KMS-11 (cell line): Measurements from ENCODE around the gene NPAS2.

Experiments used
- H2AFZ ChIP-seq: fragments of 200-600 bp; sonication (generic); 2 replicates; pipeline ENCODE4 v1.6.1; 2016; ENCODE audit warnings: antibody characterized with exemption, mixed run types, low read depth
- H3K27ac ChIP-seq: fragments of 200-600 bp; sonication (generic); 2 replicates; pipeline ENCODE4 v1.6.1; 2016; ENCODE audit warnings: mild to moderate bottlenecking, mixed run types
- H3K27me3 ChIP-seq: fragments of 200-600 bp; sonication (generic); 2 replicates; pipeline ENCODE4 v1.6.1; 2017; ENCODE audit warnings: mild to moderate bottlenecking, low read depth, mixed run types, moderate library complexity; ENCODE audit not compliant: insufficient read depth
- H3K36me3 ChIP-seq: fragments of 200-600 bp; sonication (generic); 2 replicates; pipeline ENCODE4 v1.6.1; 2017; ENCODE audit warnings: mild to moderate bottlenecking, mixed run types; ENCODE audit not compliant: insufficient read depth
- H3K4me1 ChIP-seq: fragments of 200-600 bp; sonication (generic); 2 replicates; pipeline ENCODE4 v1.6.1; 2016; ENCODE audit warnings: mild to moderate bottlenecking, low read depth, mixed run types; ENCODE audit not compliant: poor library complexity, severe bottlenecking
- H3K4me2 ChIP-seq: fragments of 200-600 bp; sonication (generic); 2 replicates; pipeline ENCODE4 v1.7.0; 2016; ENCODE audit warnings: mild to moderate bottlenecking, mixed run types
- H3K4me3 ChIP-seq: fragments of 200-600 bp; sonication (generic); IDR thresholded peaks from 2 replicates; pipeline ENCODE4 v1.6.1; 2017; ENCODE audit warnings: low read depth, low read length, mixed read lengths; ENCODE audit not compliant: insufficient read depth
- H3K79me2 ChIP-seq: fragments of 200-600 bp; sonication (generic); 2 replicates; pipeline ENCODE4 v1.6.1; 2016; ENCODE audit warnings: low read depth, mixed run types; ENCODE audit not compliant: insufficient read depth
- H3K9ac ChIP-seq: fragments of 200-600 bp; sonication (generic); 2 replicates; pipeline ENCODE4 v1.6.1; 2016; ENCODE audit warnings: mild to moderate bottlenecking, mixed run types
- H4K20me1 ChIP-seq: fragments of 200-600 bp; sonication (generic); 2 replicates; pipeline ENCODE4 v1.6.1; 2016; ENCODE audit warnings: mild to moderate bottlenecking, mixed run types; ENCODE audit not compliant: insufficient read depth
- CTCF ChIP-seq: fragments of 200-600 bp; sonication (generic); conservative IDR thresholded peaks from 2 replicates; pipeline ENCODE4 v1.6.1; 2017; ENCODE audit warnings: low read depth, mild to moderate bottlenecking, antibody characterized with exemption, low read length, moderate library complexity, mixed read lengths

NPAS2 gene

GRCh38 chr2:100940766-100941645 lies 121.1 kb downstream of the NPAS2 start:
- H2AFZ ChIP-seq = no peak overlapping the region
- H3K4me1 ChIP-seq = no peaks in the 10 kb centered on the region
- H3K27ac ChIP-seq = no peak overlapping the region
- H3K27me3 ChIP-seq = no peaks in the 10 kb centered on the region
- H3K4me2 ChIP-seq = no peak overlapping the region
- TF ChIP-seq CTCF = no peak
- H4K20me1 ChIP-seq = no peaks in the 10 kb centered on the region
- H3K79me2 ChIP-seq = no peaks in the 10 kb centered on the region
- H3K4me3 ChIP-seq = no peak overlapping the region
- H3K9ac ChIP-seq = no peak overlapping the region
- H3K36me3 ChIP-seq = no peaks in the 10 kb centered on the region

- H4K20me1 ChIP-seq = no peaks in the 10 kb centered on the region
- no peak overlapping the region for H3K4me3 ChIP-seq
- no peaks in the 10 kb centered on the region for H3K79me2 ChIP-seq
- no peaks in the 10 kb centered on the region for H3K27me3 ChIP-seq
- no peak overlapping the region for H3K4me2 ChIP-seq
- H3K4me1 ChIP-seq = no peaks in the 10 kb centered on the region
- no peak overlapping the region for H3K9ac ChIP-seq
- no peak overlapping the region for H2AFZ ChIP-seq
- no peaks in the 10 kb centered on the region for H3K36me3 ChIP-seq
- TF ChIP-seq CTCF = no peak
- H3K27ac ChIP-seq = no peak overlapping the region
Measured at GRCh38 chr2:100941646-100942240, 121.8 kb downstream of the NPAS2 start.

GRCh38 chr2:100944617-100945432 lies 124.9 kb downstream of the NPAS2 start:
- no peaks in the 10 kb centered on the region for H3K36me3 ChIP-seq
- H3K27me3 ChIP-seq = no peaks in the 10 kb centered on the region
- TF ChIP-seq CTCF = no peak
- no peak overlapping the region for H3K27ac ChIP-seq
- H3K4me3 ChIP-seq = no peak overlapping the region
- H3K79me2 ChIP-seq = no peaks in the 10 kb centered on the region
- H3K9ac ChIP-seq = no peak overlapping the region
- H4K20me1 ChIP-seq = no peaks in the 10 kb centered on the region
- H3K4me1 ChIP-seq = no peaks in the 10 kb centered on the region
- no peak overlapping the region for H2AFZ ChIP-seq
- H3K4me2 ChIP-seq = no peak overlapping the region

- Histone ChIP-seq H3K4me3 (no peak overlapping the region), H3K27ac (no peak overlapping the region)
Measured at GRCh38 chr2:100945433-100945740, 125.4 kb downstream of the NPAS2 start.

More at GRCh38 chr2:100945433-100945740, 125.4 kb downstream of the NPAS2 start:
- no peaks in the 10 kb centered on the region for H3K4me1 ChIP-seq
- H3K36me3 ChIP-seq = no peaks in the 10 kb centered on the region
- TF ChIP-seq CTCF = no peak
- H4K20me1 ChIP-seq = no peaks in the 10 kb centered on the region
- no peak overlapping the region for H3K9ac ChIP-seq
- H2AFZ ChIP-seq = no peak overlapping the region
- no peak overlapping the region for H3K4me2 ChIP-seq
- H3K27me3 ChIP-seq = no peaks in the 10 kb centered on the region
- no peaks in the 10 kb centered on the region for H3K79me2 ChIP-seq
